Measurements from ENCODE around the gene XYLT1.
"Not testable (repeated sequence)": the region's sequence is repeated elsewhere in the genome, so short reads cannot be mapped to it uniquely, and the experiment has no call there.

The XYLT1 gene

GRCh38 chr16:17313793-17314547 lies 156.8 kb downstream of the XYLT1 start:
- DNase-seq (ENCODE audit: low read depth in 1 of 2, low spot score in 1 of 2) = no peak

GRCh38 chr16:17313085-17313611 lies 157.6 kb downstream of the XYLT1 start:
- no peak for DNase-seq (ENCODE audit: low read depth in 1 of 2, low spot score in 1 of 2)

- DNase-seq (ENCODE audit: low read depth in 1 of 2, low spot score in 1 of 2) = no peak
These were observed 158.6 kb downstream of the XYLT1 start for GRCh38 chr16:17312094-17312710.

GRCh38 chr16:17311333-17312093 lies 159.2 kb downstream of the XYLT1 start:
- no peak for DNase-seq (ENCODE audit: low read depth in 1 of 2, low spot score in 1 of 2)

- no peak for DNase-seq (ENCODE audit: low read depth in 1 of 2, low spot score in 1 of 2)
These were observed 161.2 kb downstream of the XYLT1 start for GRCh38 chr16:17309510-17309909.

GRCh38 chr16:17308186-17308585 lies 162.6 kb downstream of the XYLT1 start:
- DNase-seq (ENCODE audit: low read depth in 1 of 2, low spot score in 1 of 2) = no peak

- DNase-seq (ENCODE audit: low read depth in 1 of 2, low spot score in 1 of 2) = no peak
These were observed 163.3 kb downstream of the XYLT1 start for GRCh38 chr16:17307504-17307903.

- no peak for DNase-seq (ENCODE audit: low read depth in 1 of 2, low spot score in 1 of 2)
These were observed 164.0 kb downstream of the XYLT1 start for GRCh38 chr16:17306745-17307144.

GRCh38 chr16:17306211-17306610 lies 164.5 kb downstream of the XYLT1 start:
- not testable (repeated sequence) for DNase-seq (ENCODE audit: low read depth in 1 of 2, low spot score in 1 of 2)

GRCh38 chr16:17305694-17306093 lies 165.1 kb downstream of the XYLT1 start:
- peak in 1 of 2 donors; percentile 43 for DNase-seq (ENCODE audit: low read depth in 1 of 2, low spot score in 1 of 2)

GRCh38 chr16:17304491-17305119 lies 166.2 kb downstream of the XYLT1 start:
- no peak for DNase-seq (ENCODE audit: low read depth in 1 of 2, low spot score in 1 of 2)

GRCh38 chr16:17304106-17304490 lies 166.7 kb downstream of the XYLT1 start:
- no peak for DNase-seq (ENCODE audit: low read depth in 1 of 2, low spot score in 1 of 2)

GRCh38 chr16:17303101-17303500 lies 167.7 kb downstream of the XYLT1 start:
- no peak for DNase-seq (ENCODE audit: low read depth in 1 of 2, low spot score in 1 of 2)

GRCh38 chr16:17302620-17303019 lies 168.1 kb downstream of the XYLT1 start:
- DNase-seq (ENCODE audit: low read depth in 1 of 2, low spot score in 1 of 2) = no peak

- DNase-seq (ENCODE audit: low read depth in 1 of 2, low spot score in 1 of 2) = no peak
These were observed 168.5 kb downstream of the XYLT1 start for GRCh38 chr16:17302214-17302613.

GRCh38 chr16:17301593-17302135 lies 169.1 kb downstream of the XYLT1 start:
- DNase-seq (ENCODE audit: low read depth in 1 of 2, low spot score in 1 of 2) = no peak

GRCh38 chr16:17301184-17301583 lies 169.6 kb downstream of the XYLT1 start:
- no peak for DNase-seq (ENCODE audit: low read depth in 1 of 2, low spot score in 1 of 2)

- DNase-seq (ENCODE audit: low read depth in 1 of 2, low spot score in 1 of 2) = no peak
These were observed 171.0 kb downstream of the XYLT1 start for GRCh38 chr16:17299790-17300189.

- DNase-seq (ENCODE audit: low read depth in 1 of 2, low spot score in 1 of 2) = no peak
These were observed 172.5 kb downstream of the XYLT1 start for GRCh38 chr16:17298238-17298637.

GRCh38 chr16:17296431-17296830 lies 174.3 kb downstream of the XYLT1 start:
- no peak for DNase-seq (ENCODE audit: low read depth in 1 of 2, low spot score in 1 of 2)

- DNase-seq (ENCODE audit: low read depth in 1 of 2, low spot score in 1 of 2) = no peak
These were observed 174.8 kb downstream of the XYLT1 start for GRCh38 chr16:17295948-17296347.
